H7 (cell line): ENCODE measurements around the gene WIPI1. TPM values are rescaled to one million over a fixed set of nuclear protein-coding genes. Genes with fewer than 3 reads are reported as not detected.
"Not testable (repeated sequence)": the region's sequence is repeated elsewhere in the genome, so short reads cannot be mapped to it uniquely, and the experiment has no call there.

ENCODE experiments used
- DNase-seq: peaks from one replicate; pipeline ENCODE4 v3.0.0; 2012
- H3K27me3 ChIP-seq: 2 replicates; pipeline ENCODE4 v1.6.0; 2011; ENCODE audit warnings: mild to moderate bottlenecking, low read length; ENCODE audit not compliant: control insufficient read depth, insufficient read depth
- H3K36me3 ChIP-seq: replicated peaks from 2 replicates; pipeline ENCODE4 v1.5.1; 2011; ENCODE audit warnings: low read length; ENCODE audit not compliant: control insufficient read depth, insufficient read depth
- H3K4me3 ChIP-seq: 2 replicates; pipeline ENCODE4 v1.5.1; 2011; ENCODE audit warnings: low read depth, mild to moderate bottlenecking, control low read depth, low read length, moderate library complexity; ENCODE audit not compliant: insufficient read depth
- total RNA-seq: library from RNA; depleted of rRNA; stranded (reverse); fragments of >200 nt; shearing (Covaris generic); gene quantifications from 2 replicates; pipeline ENCODE4 v1.2.3, GENCODE V29; 2014; rRNA removed

WIPI1 gene
- total RNA-seq, 1 experiment from 2014 or later, result 24.4 TPM

DNA sequence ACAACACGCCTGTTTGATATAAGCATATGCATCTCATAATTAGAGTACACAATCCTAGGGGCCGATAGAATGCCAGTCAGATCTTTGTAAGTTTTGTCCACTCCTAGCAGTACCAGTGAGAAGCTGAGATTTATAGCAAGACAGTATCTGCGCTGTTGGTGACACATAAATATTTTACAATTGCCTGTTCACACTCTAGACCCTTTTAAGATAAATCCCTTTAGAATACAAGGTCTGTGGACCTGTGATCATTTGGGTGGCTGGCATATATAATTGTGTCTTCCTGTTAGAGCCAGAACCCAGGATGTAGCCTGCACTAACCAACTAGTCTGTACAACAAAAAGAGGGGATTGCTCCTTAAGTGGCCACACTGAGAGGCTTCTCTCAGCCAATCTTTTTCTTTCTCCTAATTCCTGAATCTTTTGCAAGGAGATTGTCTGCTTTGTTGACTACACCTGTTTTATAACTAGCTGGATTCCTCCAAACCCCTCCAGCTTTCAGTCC lies 74.7 kb downstream of the WIPI1 start:
- Histone ChIP-seq H3K27me3 (no peaks in the 10 kb centered on the region), H3K36me3 (no peaks in the 10 kb centered on the region), H3K4me3 (no peak overlapping the region)
- no peak for DNase-seq

DNA sequence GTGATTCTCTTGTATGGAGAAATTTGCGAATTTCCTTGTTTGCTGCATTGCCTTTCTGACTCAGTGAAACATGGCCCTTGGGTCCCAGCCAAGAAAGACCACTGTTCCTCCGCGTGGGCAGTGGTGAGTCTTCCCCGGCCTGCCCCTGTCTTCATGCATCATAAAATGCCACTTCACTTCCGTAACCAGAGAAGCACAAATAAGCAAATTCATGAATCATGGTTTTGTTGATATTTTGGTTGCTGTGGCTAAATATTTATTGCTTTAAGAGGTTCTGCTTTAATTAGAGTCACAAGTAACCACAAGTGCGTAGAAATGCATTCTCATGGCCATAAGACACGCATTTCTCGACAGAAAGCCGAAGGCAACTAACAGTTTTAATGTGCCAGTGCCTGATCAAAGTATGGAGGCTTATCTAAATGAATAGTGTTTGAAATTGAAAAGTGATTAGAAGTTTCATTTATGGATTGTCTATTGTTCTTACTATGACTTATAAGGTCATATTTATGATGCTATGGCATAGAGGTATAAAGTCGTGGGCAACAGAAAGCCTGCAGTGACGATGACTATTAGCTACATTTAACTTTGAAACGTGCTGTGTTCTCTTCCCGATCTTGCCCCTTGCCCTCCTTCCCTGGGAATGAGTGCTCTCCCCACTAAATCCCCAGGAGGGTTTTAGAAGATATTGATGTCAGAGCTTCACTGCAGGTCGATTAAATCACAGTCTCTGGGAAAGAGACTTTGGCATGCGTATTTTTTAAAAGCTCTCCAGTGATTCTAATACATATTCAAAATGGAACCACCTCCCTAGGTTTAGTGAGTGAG lies 76.0 kb downstream of the WIPI1 start:
- no peaks in the 10 kb centered on the region for H3K27me3 ChIP-seq
- no peak overlapping the region for H3K4me3 ChIP-seq
- no peaks in the 10 kb centered on the region for H3K36me3 ChIP-seq
- no peak for DNase-seq

GRCh38 chr17:68379692-68380677 lies 77.3 kb downstream of the WIPI1 start:
- no peaks in the 10 kb centered on the region for H3K27me3 ChIP-seq
- no peak overlapping the region for H3K4me3 ChIP-seq
- H3K36me3 ChIP-seq, result no peaks in the 10 kb centered on the region
- no peak for DNase-seq

DNA sequence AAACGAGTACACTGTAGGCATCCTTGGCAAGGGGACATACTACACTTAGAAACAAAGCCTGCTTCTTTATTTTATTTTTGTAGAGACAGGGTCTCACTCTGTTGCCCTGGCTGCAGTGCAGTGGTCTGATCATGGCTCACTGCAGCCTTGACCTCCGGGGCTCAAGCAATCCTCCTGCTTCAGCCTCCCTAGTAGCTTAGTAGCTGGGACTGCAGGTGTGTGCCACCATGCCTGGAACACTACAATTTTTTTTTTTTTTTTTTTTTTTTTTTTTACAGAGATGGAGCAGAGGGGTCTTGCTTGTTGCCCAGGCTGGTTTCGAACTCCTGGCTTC lies 78.2 kb downstream of the WIPI1 start:
- Histone ChIP-seq H3K27me3 (no peaks in the 10 kb centered on the region), H3K4me3 (no peak overlapping the region), H3K36me3 (no peaks in the 10 kb centered on the region)
- DNase-seq, result no peak

DNA sequence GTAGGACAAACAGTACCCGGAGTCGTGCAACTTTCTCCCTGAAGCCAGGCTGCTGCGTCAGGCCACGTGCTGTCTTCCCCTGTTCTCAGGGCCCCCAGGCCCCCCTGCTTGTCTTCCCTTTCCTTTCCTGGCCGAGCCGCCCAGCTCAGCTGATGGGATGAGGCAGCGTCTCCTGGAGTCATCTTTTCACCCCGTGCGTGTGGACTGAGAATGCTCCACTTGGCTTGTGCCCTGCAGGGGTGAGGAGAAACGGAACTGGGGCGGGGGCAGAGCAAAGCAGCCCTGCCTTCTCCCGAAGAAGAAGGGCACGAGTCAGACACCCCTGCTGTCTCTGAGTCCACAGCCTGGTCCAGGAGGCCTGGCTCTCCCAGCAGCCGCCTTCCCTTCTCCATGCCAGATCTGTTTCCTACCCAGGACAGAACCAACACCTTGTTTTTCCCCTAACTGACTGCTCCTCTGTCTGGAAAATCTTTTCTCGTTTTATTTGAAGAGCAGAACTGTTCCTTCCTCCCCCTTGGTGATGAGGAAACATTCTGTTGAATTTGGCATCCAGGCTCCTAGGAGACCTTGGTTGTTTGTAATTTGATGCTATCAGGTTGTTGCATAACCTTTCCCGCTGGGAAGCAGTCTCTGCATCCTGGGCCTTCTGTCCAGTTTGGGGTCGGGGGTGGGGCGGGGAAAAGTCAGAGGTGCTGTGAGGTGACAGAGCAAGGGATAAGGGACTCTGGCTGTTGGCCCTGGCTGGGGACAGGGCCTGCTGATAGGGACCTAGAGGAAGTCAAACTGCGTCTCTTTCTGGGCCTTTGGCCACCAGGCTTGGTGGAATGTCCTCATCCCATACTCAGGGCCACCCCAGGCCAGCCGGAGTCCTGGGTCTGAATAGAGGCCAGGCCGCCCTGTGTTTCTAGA lies 78.8 kb downstream of the WIPI1 start:
- no peaks in the 10 kb centered on the region for H3K36me3 ChIP-seq
- H3K4me3 ChIP-seq, result no peak overlapping the region
- DNase-seq, result peak; percentile 66
- H3K27me3 ChIP-seq, result no peaks in the 10 kb centered on the region

DNA sequence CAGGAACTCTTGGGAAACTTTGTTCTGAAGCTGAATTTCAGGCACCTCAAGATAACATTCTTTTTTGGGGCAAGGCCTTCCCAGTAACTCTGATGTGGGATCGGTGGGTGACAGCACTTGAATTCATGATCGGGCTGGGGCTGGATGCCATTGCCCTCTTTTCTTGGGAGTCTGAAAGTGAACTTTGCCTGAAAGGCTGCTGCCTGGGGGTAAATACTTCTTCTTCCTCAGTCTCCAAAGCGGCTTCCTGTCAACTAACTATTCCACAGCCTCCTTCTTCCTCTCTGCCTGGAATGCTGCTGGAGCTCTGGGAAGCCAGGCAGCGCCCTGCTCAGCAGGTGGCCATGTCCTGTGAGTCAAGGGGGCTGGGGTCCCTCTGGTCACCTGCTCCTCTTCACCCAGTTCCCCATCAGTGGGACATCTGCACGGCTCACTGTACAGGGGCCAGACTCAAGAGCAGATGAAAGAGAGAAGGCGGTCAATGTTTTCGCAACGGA lies 79.5 kb downstream of the WIPI1 start:
- H3K4me3 ChIP-seq, result no peak overlapping the region
- DNase-seq, result no peak
- H3K27me3 ChIP-seq, result no peaks in the 10 kb centered on the region
- no peaks in the 10 kb centered on the region for H3K36me3 ChIP-seq

- not testable (repeated sequence) for H3K4me3 ChIP-seq, DNase-seq, H3K27me3 ChIP-seq, H3K36me3 ChIP-seq
Observed at GRCh38 chr17:68376178-68376577, 81.1 kb downstream of the WIPI1 start.

- Histone ChIP-seq H3K36me3 (no peaks in the 10 kb centered on the region), H3K27me3 (no peaks in the 10 kb centered on the region), H3K4me3 (no peak overlapping the region)
- no peak for DNase-seq
Observed at GRCh38 chr17:68375566-68375965, 81.7 kb downstream of the WIPI1 start.

Other genes with a start within 250 kb of the WIPI1 start
- gene AMZ2, start 209.5 kb downstream of the WIPI1 start, total RNA-seq, result 73.7 and 94.3 TPM in 2 replicates
- 0.15 and 0.28 TPM in 2 replicates for gene SLC16A6, start 166.4 kb downstream of the WIPI1 start, total RNA-seq
- gene ARSG, start 166.0 kb downstream of the WIPI1 start, total RNA-seq, result 15.7 and 18.8 TPM in 2 replicates
- 106 and 109 TPM in 2 replicates for gene PRKAR1A, start 54.9 kb upstream of the WIPI1 start, total RNA-seq
- 20.5 and 22.7 TPM in 2 replicates for gene FAM20A, start 143.9 kb upstream of the WIPI1 start, total RNA-seq